SK-N-SH (cell line): ENCODE results near the gene CATSPERE. TPM values are rescaled to one million over a fixed set of nuclear protein-coding genes. Genes with fewer than 3 reads are reported as not detected.
A peak's percentile ranks its signal among the peaks of the same experiment; 100 is the strongest.

ENCODE experiments used
- CTCF ChIA-PET: fragments of 300-600, 350-600 bp; formaldehyde crosslinking; extraction: SDS; loops from one replicate; lab custom pipeline; 2021; lab: Yijun Ruan, JAX
- POLR2A ChIA-PET: fragments of 350-600 bp; sonication (Branson Sonifier 250); formaldehyde crosslinking; extraction: SDS; loops from one replicate; lab custom pipeline; 2020; ENCODE audit warnings: antibody characterized with exemption, inconsistent platforms; lab: Yijun Ruan, JAX
- DNase-seq: peaks from one replicate; pipeline ENCODE4 v3.0.0; 2012
- H2AFZ ChIP-seq: fragments of 200-600 bp; sonication (generic); 2 replicates; pipeline ENCODE4 v1.8.1; 2016; ENCODE audit warnings: antibody characterized with exemption, mild to moderate bottlenecking, low read depth
- H3F3A ChIP-seq: fragments of 200-600 bp; sonication (generic); replicated peaks from 2 replicates; pipeline ENCODE3; 2016; ENCODE audit warnings: antibody characterized with exemption, mild to moderate bottlenecking; ENCODE audit not compliant: insufficient read depth
- H3K27ac ChIP-seq, 2 experiments: fragments of 200-500 bp in 1 of 2; fragments of 200-600 bp in 1 of 2; sonication (Bioruptor generic) in 1 of 2; sonication (generic), shearing (Covaris generic) in 1 of 2; 2 replicates each; pipeline versions ENCODE4 v1.5.1 to v1.6.1; 2014 to 2016; ENCODE audit warnings: low read depth in 2 of 2, inconsistent platforms in 1 of 2, low read length in 1 of 2, mild to moderate bottlenecking in 1 of 2, mixed read lengths in 1 of 2
- H3K27me3 ChIP-seq: fragments of 200-600 bp; sonication (generic), shearing (Covaris generic); 2 replicates; pipeline ENCODE4 v1.6.1; 2016; ENCODE audit warnings: mixed run types; ENCODE audit not compliant: insufficient read depth
- H3K36me3 ChIP-seq, 2 experiments: fragments of 200-500 bp in 1 of 2; fragments of 200-600 bp in 1 of 2; sonication (Bioruptor generic) in 1 of 2; sonication (generic) in 1 of 2; replicated peaks in 1 of 2; 2 replicates each; pipeline versions ENCODE3 to v1.5.1; 2014 to 2016; ENCODE audit warnings: low read length in 1 of 2, mild to moderate bottlenecking in 1 of 2; ENCODE audit not compliant: insufficient read depth in 2 of 2, control insufficient read depth in 1 of 2
- H3K4me1 ChIP-seq, 2 experiments: fragments of 200-500 bp in 1 of 2; fragments of 200-600 bp in 1 of 2; sonication (Bioruptor generic) in 1 of 2; sonication (generic), shearing (Covaris generic) in 1 of 2; 2 replicates each; pipeline versions ENCODE4 v1.5.1 to v1.6.1; 2014 to 2016; ENCODE audit warnings: low read depth in 1 of 2, low read length in 1 of 2, mixed run types in 1 of 2; ENCODE audit not compliant: insufficient read depth in 2 of 2, control insufficient read depth in 1 of 2
- H3K4me2 ChIP-seq: fragments of 200-600 bp; sonication (generic), shearing (Covaris generic); 2 replicates; pipeline ENCODE4 v1.6.1; 2017; ENCODE audit warnings: mixed run types
- H3K4me3 ChIP-seq, 2 experiments: fragments of 200-500 bp in 1 of 2; fragments of 200-600 bp in 1 of 2; sonication (Bioruptor generic) in 1 of 2; sonication (generic), shearing (Covaris generic) in 1 of 2; 2 replicates each; pipeline versions ENCODE4 v1.5.1 to v1.8.1; 2014 to 2016; ENCODE audit warnings: low read depth in 2 of 2, inconsistent platforms in 1 of 2, low read length in 1 of 2, mild to moderate bottlenecking in 1 of 2, mixed read lengths in 1 of 2, moderate library complexity in 1 of 2
- H3K79me2 ChIP-seq: fragments of 200-600 bp; sonication (generic); 2 replicates; pipeline ENCODE4 v1.8.1; 2017; ENCODE audit warnings: mild to moderate bottlenecking; ENCODE audit not compliant: insufficient read depth
- H3K9ac ChIP-seq: fragments of 200-600 bp; sonication (generic); 2 replicates; pipeline ENCODE4 v1.6.1; 2017; ENCODE audit warnings: mixed run types
- H3K9me2 ChIP-seq: fragments of 200-600 bp; sonication (generic); 2 replicates; pipeline ENCODE4 v1.6.1; 2017; ENCODE audit warnings: mixed run types
- H3K9me3 ChIP-seq: fragments of 200-600 bp; sonication (generic); 2 replicates; pipeline ENCODE4 v1.6.1; 2017; ENCODE audit warnings: mixed run types, mild to moderate bottlenecking, moderate library complexity
- H4K20me1 ChIP-seq: fragments of 200-600 bp; sonication (generic); 2 replicates; pipeline ENCODE4 v1.6.1; 2017; ENCODE audit warnings: mild to moderate bottlenecking, mixed run types; ENCODE audit not compliant: insufficient read depth
- CHD2 ChIP-seq: fragments of 150-350 bp; IDR thresholded peaks from 2 replicates; pipeline ENCODE4 v1.6.1; 2018; ENCODE audit warnings: low read length; ENCODE audit not compliant: partially characterized antibody
- ELF1 ChIP-seq: IDR thresholded peaks from 2 replicates; pipeline ENCODE4 v1.4.0; 2012
- EP300 ChIP-seq, 2 experiments: IDR thresholded peaks; 2 replicates each; pipeline versions ENCODE4 v1.4.0 to v1.6.1; 2012; ENCODE audit warnings: borderline replicate concordance in 1 of 2, low read depth in 1 of 2, low read length in 1 of 2
- EZH2phosphoT487 ChIP-seq: fragments of 200-600 bp; sonication (generic); IDR thresholded peaks from 2 replicates; pipeline ENCODE4 v1.6.1; 2017; ENCODE audit warnings: low read depth, mixed run types, mild to moderate bottlenecking, antibody characterized with exemption, moderate library complexity, borderline replicate concordance
- FOSL2 ChIP-seq: IDR thresholded peaks from 2 replicates; pipeline ENCODE4 v1.4.0; 2012; ENCODE audit warnings: low read depth, mild to moderate bottlenecking, moderate library complexity, borderline replicate concordance
- GATA2 ChIP-seq: sonication (generic); formaldehyde crosslinking; IDR thresholded peaks from 2 replicates; pipeline ENCODE4 v1.5.0; 2020; ENCODE audit warnings: mild to moderate bottlenecking, missing genetic modification reagents
- JUND ChIP-seq: IDR thresholded peaks from 2 replicates; pipeline ENCODE4 v1.4.0; 2012
- MXI1 ChIP-seq: IDR thresholded peaks from 2 replicates; pipeline ENCODE4 v1.6.1; 2012; ENCODE audit warnings: mild to moderate bottlenecking, low read depth, low read length, improper control_type of control experiment
- NRF1 ChIP-seq: IDR thresholded peaks from 2 replicates; pipeline ENCODE4 v1.6.1; 2012; ENCODE audit warnings: low read depth, mild to moderate bottlenecking, low read length
- POLR2AphosphoS5 ChIP-seq: IDR thresholded peaks from 2 replicates; pipeline ENCODE4 v1.6.1; 2012; ENCODE audit warnings: low read depth, low read length
- RXRA ChIP-seq: IDR thresholded peaks from 2 replicates; pipeline ENCODE4 v1.4.0; 2012; ENCODE audit warnings: low read depth, mild to moderate bottlenecking, borderline replicate concordance
- SMC3 ChIP-seq: IDR thresholded peaks from 2 replicates; pipeline ENCODE4 v1.6.1; 2012; ENCODE audit warnings: low read depth, low read length, improper control_type of control experiment
- TCF12 ChIP-seq: IDR thresholded peaks from 2 replicates; pipeline ENCODE4 v1.4.0; 2012
- TEAD4 ChIP-seq: IDR thresholded peaks from 2 replicates; pipeline ENCODE4 v1.4.0; 2012; ENCODE audit warnings: mild to moderate bottlenecking, borderline replicate concordance; ENCODE audit not compliant: insufficient read depth
- WGBS: methylation state at CpG from one replicate; pipeline ENCODE4 v1.1.6; 2017; ENCODE audit warnings: low lambda C conversion rate; 5-methylcytosine and 5-hydroxymethylcytosine counted together
- polyA plus RNA-seq, 3 experiments: library from polyadenylated mRNA; depleted of rRNA; stranded (reverse); fragments of >200 nt; gene quantifications; 2 replicates each; pipeline ENCODE4 v1.2.3, GENCODE V29; 2012
- TF ChIP-seq, protein P1 (sequence below): fragments of 200-600 bp; sonication (generic); IDR thresholded peaks from 2 replicates; pipeline ENCODE4 v1.6.1; 2017; ENCODE audit warnings: antibody characterized with exemption, mild to moderate bottlenecking, moderate library complexity
- TF ChIP-seq, protein P2 (sequence below): IDR thresholded peaks from 2 replicates; pipeline ENCODE4; 2012
- TF ChIP-seq, protein P3 (sequence below): IDR thresholded peaks from 2 replicates; pipeline ENCODE4 v1.4.0; 2012; ENCODE audit warnings: low read depth, borderline replicate concordance

CATSPERE gene
- polyA plus RNA-seq, 1 of the 3 experiments (the other 2 are of a cell fraction): 0.30 TPM

DNA sequence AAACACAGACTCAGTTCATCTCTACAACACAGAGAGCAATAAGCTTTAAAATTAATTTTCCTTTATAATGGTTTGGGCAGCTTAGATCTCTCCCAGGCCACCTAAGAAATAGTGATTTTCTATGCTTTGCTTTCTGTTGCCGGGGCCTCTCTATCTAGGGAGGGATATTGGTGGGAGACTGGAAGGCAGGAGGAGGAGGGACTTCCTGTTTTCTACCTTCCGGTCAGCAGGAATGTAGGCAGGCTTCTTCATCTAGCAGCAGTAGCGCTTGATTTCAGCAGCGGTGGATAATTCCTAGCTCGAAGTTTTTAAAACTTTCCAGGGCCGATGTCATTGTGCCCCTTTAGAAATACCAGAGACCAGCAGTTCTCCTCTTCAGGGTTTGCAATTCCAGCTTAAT lies 186.7 kb downstream of the CATSPERE start:
- Histone ChIP-seq H3K27me3 (no peaks in the 10 kb centered on the region; the same call in 1 of the 2 replicates), H3K79me2 (no peaks in the 10 kb centered on the region), H2AFZ (no peak overlapping the region), H3K4me1 (peaks cover 0 to 5% of the 10 kb centered on the region in 2 experiments; a peak in 2 of 4 replicates), H3K4me3 (no peak overlapping the region), H3K36me3 (no peaks in the 10 kb centered on the region), H3K4me2 (no peak overlapping the region), H3K9ac (no peak overlapping the region), H3K9me2 (no peaks in the 10 kb centered on the region), H3K9me3 (no peaks in the 10 kb centered on the region), H3K27ac (no peak overlapping the region), H3F3A (no peaks in the 10 kb centered on the region), H4K20me1 (no peaks in the 10 kb centered on the region)
- CTCF ChIA-PET: interaction anchor here (1.0 to 2.0 kb wide), 3 partner anchors 44 to 149 kb away, joined by 3 to 6 read pairs (median 3); no protein-coding TSS in a partner anchor
- 85% methylated on average over 6 of the region's 6 CpGs for WGBS
- POLR2A ChIA-PET: no interaction called here
- TF ChIP-seq TEAD4: no peak
- TF ChIP-seq NRF1: no peak
- no peak for TF ChIP-seq SMC3
- TF ChIP-seq, protein P1, sequence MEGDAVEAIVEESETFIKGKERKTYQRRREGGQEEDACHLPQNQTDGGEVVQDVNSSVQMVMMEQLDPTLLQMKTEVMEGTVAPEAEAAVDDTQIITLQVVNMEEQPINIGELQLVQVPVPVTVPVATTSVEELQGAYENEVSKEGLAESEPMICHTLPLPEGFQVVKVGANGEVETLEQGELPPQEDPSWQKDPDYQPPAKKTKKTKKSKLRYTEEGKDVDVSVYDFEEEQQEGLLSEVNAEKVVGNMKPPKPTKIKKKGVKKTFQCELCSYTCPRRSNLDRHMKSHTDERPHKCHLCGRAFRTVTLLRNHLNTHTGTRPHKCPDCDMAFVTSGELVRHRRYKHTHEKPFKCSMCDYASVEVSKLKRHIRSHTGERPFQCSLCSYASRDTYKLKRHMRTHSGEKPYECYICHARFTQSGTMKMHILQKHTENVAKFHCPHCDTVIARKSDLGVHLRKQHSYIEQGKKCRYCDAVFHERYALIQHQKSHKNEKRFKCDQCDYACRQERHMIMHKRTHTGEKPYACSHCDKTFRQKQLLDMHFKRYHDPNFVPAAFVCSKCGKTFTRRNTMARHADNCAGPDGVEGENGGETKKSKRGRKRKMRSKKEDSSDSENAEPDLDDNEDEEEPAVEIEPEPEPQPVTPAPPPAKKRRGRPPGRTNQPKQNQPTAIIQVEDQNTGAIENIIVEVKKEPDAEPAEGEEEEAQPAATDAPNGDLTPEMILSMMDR: no peak
- TF ChIP-seq CHD2: no peak
- TF ChIP-seq, protein P2, sequence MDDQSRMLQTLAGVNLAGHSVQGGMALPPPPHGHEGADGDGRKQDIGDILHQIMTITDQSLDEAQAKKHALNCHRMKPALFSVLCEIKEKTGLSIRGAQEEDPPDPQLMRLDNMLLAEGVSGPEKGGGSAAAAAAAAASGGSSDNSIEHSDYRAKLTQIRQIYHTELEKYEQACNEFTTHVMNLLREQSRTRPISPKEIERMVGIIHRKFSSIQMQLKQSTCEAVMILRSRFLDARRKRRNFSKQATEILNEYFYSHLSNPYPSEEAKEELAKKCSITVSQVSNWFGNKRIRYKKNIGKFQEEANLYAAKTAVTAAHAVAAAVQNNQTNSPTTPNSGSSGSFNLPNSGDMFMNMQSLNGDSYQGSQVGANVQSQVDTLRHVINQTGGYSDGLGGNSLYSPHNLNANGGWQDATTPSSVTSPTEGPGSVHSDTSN: no peak
- TF ChIP-seq TCF12: no peak
- no peak for DNase-seq

DNA sequence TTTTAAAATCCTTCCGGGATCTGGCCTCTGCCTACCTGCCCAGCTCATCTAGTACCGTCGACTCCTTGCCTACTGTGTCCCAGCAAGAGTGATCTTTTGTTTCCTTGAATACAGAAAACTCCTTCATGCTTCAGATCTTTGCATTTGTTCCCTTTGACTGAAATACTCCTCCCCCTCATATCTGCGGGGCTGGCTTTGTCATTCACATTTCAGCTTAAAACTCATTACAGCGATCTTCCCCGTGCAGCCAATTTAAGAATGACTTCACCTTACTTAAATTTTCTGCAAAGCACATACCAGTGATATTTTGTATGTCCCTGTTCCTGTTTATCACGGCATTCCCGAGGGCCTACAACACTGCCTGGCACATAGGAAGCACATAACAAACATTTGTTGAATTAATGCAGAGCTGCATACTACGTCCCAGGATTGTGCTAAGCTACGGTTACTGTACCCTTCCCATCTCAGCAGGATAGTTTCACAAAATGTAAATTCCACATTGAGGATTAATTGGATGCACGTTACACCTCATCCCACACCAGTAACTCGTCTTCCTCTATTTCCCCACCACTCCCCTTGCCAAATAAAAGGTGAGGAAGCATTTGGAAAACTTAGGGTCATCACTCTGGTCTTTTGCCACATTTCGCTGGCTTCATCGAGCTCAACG lies 191.0 kb downstream of the CATSPERE start:
- ChIA-PET POLR2A (interaction anchor here (0.6 to 1.4 kb wide), 4 partner anchors 11 to 183 kb away, joined by 3 read pairs; no protein-coding TSS in a partner anchor), CTCF (interaction anchor here (0.6 to 1.6 kb wide), 4 partner anchors 13 to 181 kb away, joined by 3 to 5 read pairs (median 4); no protein-coding TSS in a partner anchor)
- peak overlapping the region in 1 of 2 experiments; percentile 82; a peak in 2 of 4 replicates for H3K27ac ChIP-seq
- peaks cover 16 to 17% of the 10 kb centered on the region in 2 experiments; a peak in 3 of 4 replicates for H3K4me1 ChIP-seq
- H3K79me2 ChIP-seq: peaks cover 39% of the 10 kb centered on the region
- peaks cover 19% of the 10 kb centered on the region; the same call in 1 of the 2 replicates for H4K20me1 ChIP-seq
- peaks cover 5 to 7% of the 10 kb centered on the region in 2 experiments for H3K36me3 ChIP-seq
- H3K9ac ChIP-seq: peak overlapping the region; percentile 51; the same call in 1 of the 2 replicates
- H3K27me3 ChIP-seq: no peaks in the 10 kb centered on the region
- 49% methylated on average over 15 of the region's 15 CpGs for WGBS
- no peaks in the 10 kb centered on the region for H3K9me3 ChIP-seq
- no peaks in the 10 kb centered on the region for H3K9me2 ChIP-seq
- H3F3A ChIP-seq: no peaks in the 10 kb centered on the region
- peak overlapping the region; percentile 76 for H3K4me2 ChIP-seq
- H2AFZ ChIP-seq: peak overlapping the region; percentile 90
- DNase-seq: no peak
- peak overlapping the region; percentile 66 to 99 for H3K4me3 ChIP-seq
- TF ChIP-seq CHD2 (no peak), POLR2AphosphoS5 (no peak), GATA2 (CRISPR knock-in tag) (no peak), EZH2phosphoT487 (no peak), RXRA (no peak), TEAD4 (no peak), JUND (no peak), FOSL2 (no peak), MXI1 (no peak), ELF1 (no peak), EP300 (IDR thresholded peaks at IDR 0.05; ENCODE audit: borderline replicate concordance in 1 of 2, low read depth in 1 of 2, low read length in 1 of 2) (no peak)
- TF ChIP-seq, protein P3, sequence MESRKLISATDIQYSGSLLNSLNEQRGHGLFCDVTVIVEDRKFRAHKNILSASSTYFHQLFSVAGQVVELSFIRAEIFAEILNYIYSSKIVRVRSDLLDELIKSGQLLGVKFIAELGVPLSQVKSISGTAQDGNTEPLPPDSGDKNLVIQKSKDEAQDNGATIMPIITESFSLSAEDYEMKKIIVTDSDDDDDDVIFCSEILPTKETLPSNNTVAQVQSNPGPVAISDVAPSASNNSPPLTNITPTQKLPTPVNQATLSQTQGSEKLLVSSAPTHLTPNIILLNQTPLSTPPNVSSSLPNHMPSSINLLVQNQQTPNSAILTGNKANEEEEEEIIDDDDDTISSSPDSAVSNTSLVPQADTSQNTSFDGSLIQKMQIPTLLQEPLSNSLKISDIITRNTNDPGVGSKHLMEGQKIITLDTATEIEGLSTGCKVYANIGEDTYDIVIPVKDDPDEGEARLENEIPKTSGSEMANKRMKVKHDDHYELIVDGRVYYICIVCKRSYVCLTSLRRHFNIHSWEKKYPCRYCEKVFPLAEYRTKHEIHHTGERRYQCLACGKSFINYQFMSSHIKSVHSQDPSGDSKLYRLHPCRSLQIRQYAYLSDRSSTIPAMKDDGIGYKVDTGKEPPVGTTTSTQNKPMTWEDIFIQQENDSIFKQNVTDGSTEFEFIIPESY: no peak
- TF ChIP-seq, protein P1: no peak
- TF ChIP-seq, protein P2: no peak
